MM.1S (cell line): ENCODE results near the gene TMEM184A.

Experiments used
- DNase-seq: peaks from one replicate; pipeline ENCODE4 v3.0.0-alpha.2; 2015
- H2AFZ ChIP-seq: fragments of 300-600 bp; sonication (generic); 2 replicates; pipeline ENCODE4 v1.6.0; 2016; ENCODE audit warnings: antibody characterized with exemption, low read length
- H3F3A ChIP-seq: fragments of 300-600 bp; sonication (generic); 2 replicates; pipeline ENCODE4 v1.6.1; 2016; ENCODE audit warnings: mild to moderate bottlenecking, antibody characterized with exemption, low read length, moderate library complexity, mixed read lengths; ENCODE audit not compliant: insufficient read depth
- H3K27ac ChIP-seq: fragments of 300-600 bp; sonication (generic); 2 replicates; pipeline ENCODE4 v1.5.1; 2016; ENCODE audit warnings: mild to moderate bottlenecking, low read length
- H3K27me3 ChIP-seq: fragments of 300-600 bp; sonication (generic); replicated peaks from 2 replicates; pipeline ENCODE4 v1.6.0; 2016; ENCODE audit warnings: low read length; ENCODE audit not compliant: insufficient read depth
- H3K36me3 ChIP-seq: fragments of 300-600 bp; sonication (generic); replicated peaks from 2 replicates; pipeline ENCODE4 v1.6.1; 2016; ENCODE audit warnings: mild to moderate bottlenecking, low read length, mixed read lengths; ENCODE audit not compliant: insufficient read depth
- H3K4me1 ChIP-seq: fragments of 300-600 bp; sonication (generic); 2 replicates; pipeline ENCODE4 v1.6.1; 2016; ENCODE audit warnings: low read length, mixed read lengths
- H3K4me2 ChIP-seq: fragments of 300-600 bp; sonication (generic); 2 replicates; pipeline ENCODE4 v1.6.0; 2016; ENCODE audit warnings: low read depth, low read length
- H3K4me3 ChIP-seq: fragments of 300-600 bp; sonication (generic); 2 replicates; pipeline ENCODE4 v1.5.1; 2016; ENCODE audit warnings: low read length, mixed read lengths
- H3K79me2 ChIP-seq: fragments of 300-600 bp; sonication (generic); 2 replicates; pipeline ENCODE4 v1.6.1; 2016; ENCODE audit warnings: mixed run types, low read length, mixed read lengths
- H3K9ac ChIP-seq: fragments of 300-600 bp; sonication (generic); 2 replicates; pipeline ENCODE4 v1.6.1; 2016; ENCODE audit warnings: low read length, mixed read lengths
- H3K9me2 ChIP-seq: fragments of 300-600 bp; sonication (generic); replicated peaks from 2 replicates; pipeline ENCODE4 v1.6.1; 2016; ENCODE audit warnings: mild to moderate bottlenecking, low read length, mixed read lengths; ENCODE audit not compliant: insufficient read depth
- H3K9me3 ChIP-seq: fragments of 300-600 bp; sonication (generic); replicated peaks from 2 replicates; pipeline ENCODE4 v1.6.1; 2016; ENCODE audit warnings: mild to moderate bottlenecking, low read length, mixed read lengths; ENCODE audit not compliant: insufficient read depth
- H4K20me1 ChIP-seq: fragments of 300-600 bp; sonication (generic); 2 replicates; pipeline ENCODE4 v1.6.1; 2016; ENCODE audit warnings: mild to moderate bottlenecking, low read length, moderate library complexity, mixed read lengths; ENCODE audit not compliant: insufficient read depth
- EZH2 ChIP-seq: fragments of 300-600 bp; sonication (generic); optimal IDR thresholded peaks from 2 replicates; pipeline ENCODE3; 2017; ENCODE audit warnings: low read depth, mild to moderate bottlenecking, antibody characterized with exemption, low read length, mixed read lengths
- EZH2phosphoT487 ChIP-seq: fragments of 300-600 bp; sonication (generic); IDR thresholded peaks from 2 replicates; pipeline ENCODE4 v1.6.1; 2018; ENCODE audit warnings: antibody characterized with exemption, low read length
- TF ChIP-seq, protein P1 (sequence below): fragments of 300-600 bp; sonication (generic); IDR thresholded peaks from 2 replicates; pipeline ENCODE4 v1.5.1; 2016; ENCODE audit warnings: antibody characterized with exemption, low read length, mixed read lengths

Gene TMEM184A

GRCh38 chr7:1555046-1555812, 776 bp downstream of the TMEM184A start:
- TF ChIP-seq EZH2 (no peak), EZH2phosphoT487 (no peak)
- TF ChIP-seq, protein P1, sequence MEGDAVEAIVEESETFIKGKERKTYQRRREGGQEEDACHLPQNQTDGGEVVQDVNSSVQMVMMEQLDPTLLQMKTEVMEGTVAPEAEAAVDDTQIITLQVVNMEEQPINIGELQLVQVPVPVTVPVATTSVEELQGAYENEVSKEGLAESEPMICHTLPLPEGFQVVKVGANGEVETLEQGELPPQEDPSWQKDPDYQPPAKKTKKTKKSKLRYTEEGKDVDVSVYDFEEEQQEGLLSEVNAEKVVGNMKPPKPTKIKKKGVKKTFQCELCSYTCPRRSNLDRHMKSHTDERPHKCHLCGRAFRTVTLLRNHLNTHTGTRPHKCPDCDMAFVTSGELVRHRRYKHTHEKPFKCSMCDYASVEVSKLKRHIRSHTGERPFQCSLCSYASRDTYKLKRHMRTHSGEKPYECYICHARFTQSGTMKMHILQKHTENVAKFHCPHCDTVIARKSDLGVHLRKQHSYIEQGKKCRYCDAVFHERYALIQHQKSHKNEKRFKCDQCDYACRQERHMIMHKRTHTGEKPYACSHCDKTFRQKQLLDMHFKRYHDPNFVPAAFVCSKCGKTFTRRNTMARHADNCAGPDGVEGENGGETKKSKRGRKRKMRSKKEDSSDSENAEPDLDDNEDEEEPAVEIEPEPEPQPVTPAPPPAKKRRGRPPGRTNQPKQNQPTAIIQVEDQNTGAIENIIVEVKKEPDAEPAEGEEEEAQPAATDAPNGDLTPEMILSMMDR: no peak
- Histone ChIP-seq H3K27ac (no peak overlapping the region), H2AFZ (peak overlapping the region; percentile 78), H3K27me3 (peaks cover 55% of the 10 kb centered on the region), H3F3A (no peaks in the 10 kb centered on the region), H3K79me2 (no peaks in the 10 kb centered on the region), H3K4me1 (peaks cover 11% of the 10 kb centered on the region), H3K36me3 (no peaks in the 10 kb centered on the region), H3K4me3 (no peak overlapping the region), H3K9me3 (no peaks in the 10 kb centered on the region), H4K20me1 (no peaks in the 10 kb centered on the region), H3K4me2 (peak overlapping the region; percentile 59; the same call in 1 of the 2 replicates), H3K9me2 (no peaks in the 10 kb centered on the region), H3K9ac (no peak overlapping the region; the same call in 1 of the 2 replicates)
- no peak for DNase-seq

DNA sequence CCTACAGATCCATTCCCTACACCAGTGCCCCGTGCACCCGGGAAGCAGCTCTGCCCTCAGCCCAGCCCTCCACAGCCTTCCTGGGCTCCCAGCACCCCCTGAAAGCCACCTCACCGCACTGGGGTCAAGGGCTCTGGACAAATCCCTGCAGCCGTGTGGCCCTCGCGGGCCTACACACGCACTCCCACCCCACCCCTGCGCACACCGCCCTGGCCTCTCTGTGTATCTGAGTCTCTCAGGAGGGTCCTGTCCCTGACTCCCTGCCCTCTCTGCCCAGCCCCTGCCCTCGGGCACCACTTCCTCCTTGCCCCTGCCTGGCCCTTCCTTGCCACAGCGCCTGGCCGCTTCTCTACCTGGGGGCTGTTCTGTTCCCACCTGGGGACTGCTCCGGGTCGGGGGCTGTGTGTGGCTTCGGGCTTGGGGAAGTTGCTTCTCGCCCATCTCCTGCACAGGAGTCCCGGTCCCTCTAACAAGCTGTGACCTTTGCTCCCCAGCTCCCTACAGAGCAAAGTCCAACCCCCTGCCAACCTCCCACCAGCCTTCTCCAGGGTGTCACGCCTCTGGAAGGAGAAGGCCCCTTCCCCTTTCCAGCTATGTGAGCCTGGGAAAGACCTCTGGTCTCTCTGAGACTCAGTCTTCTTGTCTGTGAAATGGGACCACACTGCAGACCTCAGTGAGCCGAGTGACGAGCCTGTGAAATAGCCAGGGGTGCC, 1.5 kb downstream of the TMEM184A start:
- H3K27ac ChIP-seq: no peak overlapping the region
- H3K9ac ChIP-seq: no peak overlapping the region

GRCh38 chr7:1553512-1554210, 2.3 kb downstream of the TMEM184A start:
- Histone ChIP-seq H3F3A (no peaks in the 10 kb centered on the region), H3K27me3 (peaks cover 51% of the 10 kb centered on the region), H3K9ac (no peak overlapping the region), H3K4me3 (no peak overlapping the region), H3K4me1 (peaks cover 11% of the 10 kb centered on the region), H3K36me3 (no peaks in the 10 kb centered on the region), H2AFZ (no peak overlapping the region), H3K79me2 (no peaks in the 10 kb centered on the region), H3K27ac (no peak overlapping the region), H4K20me1 (no peaks in the 10 kb centered on the region), H3K9me2 (no peaks in the 10 kb centered on the region), H3K4me2 (no peak overlapping the region), H3K9me3 (no peaks in the 10 kb centered on the region)
- TF ChIP-seq EZH2phosphoT487 (no peak), EZH2 (no peak)
- TF ChIP-seq, protein P1: no peak
- DNase-seq: no peak

More for the DNA sequence above, 1.5 kb downstream of the TMEM184A start:
- Histone ChIP-seq H3K9me2 (no peaks in the 10 kb centered on the region), H3K4me3 (no peak overlapping the region), H3K9me3 (no peaks in the 10 kb centered on the region), H3F3A (no peaks in the 10 kb centered on the region), H2AFZ (no peak overlapping the region), H3K4me2 (no peak overlapping the region), H3K79me2 (no peaks in the 10 kb centered on the region), H3K4me1 (peaks cover 11% of the 10 kb centered on the region), H3K27me3 (peaks cover 51% of the 10 kb centered on the region), H3K36me3 (no peaks in the 10 kb centered on the region), H4K20me1 (no peaks in the 10 kb centered on the region)
- no peak for TF ChIP-seq EZH2phosphoT487
- DNase-seq: no peak
